ENCODE data around the gene C1QTNF8.

The C1QTNF8 gene

GRCh38 chr16:1141191-1141590 is 45.1 kb upstream of the C1QTNF8 start:
- no peak for TF ChIP-seq CTCF (conservative IDR thresholded peaks at IDR 0.05; ENCODE audit: low read length)
- H3K4me3 ChIP-seq (ENCODE audit: low read length): no peak overlapping the region
- no peak for DNase-seq (ENCODE audit: low read depth)

- no peak for DNase-seq (ENCODE audit: low read depth)
- H3K4me3 ChIP-seq (ENCODE audit: low read length): no peak overlapping the region
- TF ChIP-seq CTCF (conservative IDR thresholded peaks at IDR 0.05; ENCODE audit: low read length): no peak
Measured at GRCh38 chr16:1140582-1141162, 44.6 kb upstream of the C1QTNF8 start.

DNA sequence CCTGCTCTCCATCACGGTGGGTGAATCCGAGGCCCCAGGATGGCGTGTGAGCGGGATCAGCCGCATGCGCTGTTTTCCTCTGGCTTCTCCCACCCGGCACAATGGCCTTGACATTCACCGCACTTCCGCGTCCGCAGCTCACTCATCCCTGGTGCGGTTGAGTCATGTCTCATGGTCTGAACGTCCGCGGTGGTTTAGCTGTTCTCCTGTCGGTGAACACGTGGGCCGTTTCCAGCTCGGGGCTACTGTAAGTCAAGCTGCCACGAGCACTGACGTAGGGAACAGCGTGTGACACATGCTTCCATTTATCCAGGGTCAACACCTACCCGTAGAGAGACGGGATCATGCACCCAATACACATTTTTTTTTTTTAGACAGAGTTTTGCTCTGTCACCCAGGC is 41.6 kb upstream of the C1QTNF8 start:
- no peak for TF ChIP-seq CTCF (conservative IDR thresholded peaks at IDR 0.05; ENCODE audit: low read length)
- H3K4me3 ChIP-seq (ENCODE audit: low read length): no peak overlapping the region
- peak; percentile 34 for DNase-seq (ENCODE audit: low read depth)

DNA sequence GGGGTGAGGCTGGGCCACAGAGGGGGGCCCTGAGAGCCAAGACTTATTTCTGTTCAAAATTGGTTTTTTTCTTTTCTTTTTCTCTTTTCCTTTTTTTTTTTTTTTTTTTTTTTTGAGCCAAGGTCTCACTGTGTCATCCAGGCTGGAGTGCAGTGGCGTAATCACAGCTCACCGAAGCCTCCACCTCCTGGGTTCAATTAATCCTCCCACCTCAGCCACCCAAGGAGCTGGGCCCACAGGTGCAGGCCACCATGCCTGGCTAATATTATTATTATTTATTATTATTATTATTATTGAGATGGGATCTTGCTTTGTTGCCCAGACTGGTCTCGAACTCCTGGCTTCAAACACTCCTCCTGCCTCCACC is 39.4 kb upstream of the C1QTNF8 start:
- no peak for DNase-seq (ENCODE audit: low read depth)
- TF ChIP-seq CTCF (conservative IDR thresholded peaks at IDR 0.05; ENCODE audit: low read length): no peak
- H3K4me3 ChIP-seq (ENCODE audit: low read length): no peak overlapping the region

DNA sequence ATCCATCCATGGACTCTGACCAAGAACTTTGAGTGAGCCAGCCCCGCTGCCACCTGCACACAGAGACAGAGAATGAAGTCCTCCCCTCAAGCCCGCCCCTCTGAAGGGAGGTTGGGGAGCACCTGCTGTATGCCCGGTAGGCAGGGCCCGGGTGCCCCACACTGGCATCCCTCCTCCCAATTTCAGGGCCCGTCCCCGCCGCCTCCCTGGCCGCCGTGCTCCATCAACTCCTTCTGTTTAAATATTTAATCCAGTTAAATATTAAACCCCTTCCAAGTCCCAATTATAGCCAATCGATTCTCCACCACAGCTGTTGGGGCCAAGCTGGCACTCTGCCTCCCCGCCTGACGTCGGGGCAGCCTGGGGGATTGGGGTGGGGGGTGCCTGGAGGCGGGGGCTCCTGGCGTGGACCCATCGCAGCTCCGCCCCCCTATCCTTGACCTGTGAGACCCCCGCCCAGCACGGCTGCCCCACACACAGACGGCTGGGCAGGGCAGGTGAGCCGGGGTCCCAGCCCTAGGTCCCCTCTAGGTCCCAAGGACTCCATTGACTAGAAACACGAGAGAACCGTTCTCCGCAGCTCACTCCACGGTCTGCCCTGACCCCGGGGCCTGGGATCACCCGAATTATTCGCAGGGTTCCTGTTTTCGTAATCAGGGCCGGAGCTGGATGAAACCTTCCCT is 38.9 kb upstream of the C1QTNF8 start:
- no peak for TF ChIP-seq CTCF (conservative IDR thresholded peaks at IDR 0.05; ENCODE audit: low read length)

DNA sequence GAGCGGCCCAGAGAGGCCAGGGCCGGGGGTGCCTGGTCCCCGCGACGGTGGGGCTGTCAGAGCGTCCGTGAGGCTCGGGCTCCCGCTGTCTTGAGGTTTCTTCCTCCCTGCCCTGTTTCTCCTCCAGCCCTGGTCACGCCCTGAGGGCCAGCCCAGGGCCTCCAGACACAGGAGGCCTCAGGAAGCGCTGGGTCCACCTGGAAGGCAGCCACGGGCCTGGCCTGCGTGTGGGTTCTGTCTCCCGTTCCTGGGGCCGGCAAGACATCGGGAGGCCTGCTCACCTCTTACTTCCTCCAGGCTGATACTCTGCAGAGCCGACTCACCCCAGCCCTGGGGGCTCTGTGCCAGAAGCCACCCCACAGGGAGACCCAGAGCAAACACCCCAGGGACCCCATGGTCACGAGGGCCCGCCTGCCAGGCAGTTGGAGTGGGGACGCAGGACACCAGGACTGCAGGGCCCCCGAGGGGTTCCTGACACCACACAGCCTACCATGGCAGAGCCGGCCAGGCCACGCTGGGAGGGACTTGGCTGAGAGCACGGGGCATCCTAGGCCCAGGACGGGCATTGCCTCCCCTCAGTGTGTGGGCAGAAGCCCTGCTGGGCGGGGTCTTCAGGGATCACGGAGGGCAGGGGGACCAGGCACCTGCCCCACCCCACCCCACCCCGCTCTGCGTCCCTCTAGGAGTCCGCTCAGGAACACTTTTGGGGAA is 37.9 kb upstream of the C1QTNF8 start:
- H3K4me3 ChIP-seq (ENCODE audit: low read length): no peak overlapping the region
- no peak for TF ChIP-seq CTCF (conservative IDR thresholded peaks at IDR 0.05; ENCODE audit: low read length)

More for the DNA sequence above, 38.9 kb upstream of the C1QTNF8 start:
- no peak for DNase-seq (ENCODE audit: low read depth)
- no peak overlapping the region for H3K4me3 ChIP-seq (ENCODE audit: low read length)

DNA sequence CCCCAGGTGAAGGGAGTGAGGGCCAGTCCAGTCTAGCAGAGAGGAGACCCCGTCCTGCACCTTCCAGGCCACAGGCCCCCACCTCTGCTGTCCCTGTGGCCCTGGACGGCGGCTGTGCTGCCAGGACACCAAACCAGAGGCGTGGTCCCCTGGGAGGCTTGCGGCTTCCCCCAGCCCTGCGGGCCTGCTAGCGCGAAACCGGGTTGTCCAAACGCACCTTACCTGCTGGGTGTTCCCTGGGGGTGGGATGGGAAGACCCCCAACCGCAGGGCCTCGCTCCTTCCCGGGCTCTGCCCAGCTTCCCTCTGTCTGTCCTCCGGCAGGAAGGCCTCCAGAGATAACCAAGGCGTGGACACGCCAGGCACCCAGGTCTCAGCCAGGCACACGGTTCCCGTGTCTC is 37.2 kb upstream of the C1QTNF8 start:
- H3K4me3 ChIP-seq (ENCODE audit: low read length): no peak overlapping the region
- no peak for TF ChIP-seq CTCF (conservative IDR thresholded peaks at IDR 0.05; ENCODE audit: low read length)

More for the DNA sequence above, 37.9 kb upstream of the C1QTNF8 start:
- no peak for DNase-seq (ENCODE audit: low read depth)

More for the DNA sequence above, 37.2 kb upstream of the C1QTNF8 start:
- no peak for DNase-seq (ENCODE audit: low read depth)
